ENCODE measurements around the gene AGAP1.

DNA sequence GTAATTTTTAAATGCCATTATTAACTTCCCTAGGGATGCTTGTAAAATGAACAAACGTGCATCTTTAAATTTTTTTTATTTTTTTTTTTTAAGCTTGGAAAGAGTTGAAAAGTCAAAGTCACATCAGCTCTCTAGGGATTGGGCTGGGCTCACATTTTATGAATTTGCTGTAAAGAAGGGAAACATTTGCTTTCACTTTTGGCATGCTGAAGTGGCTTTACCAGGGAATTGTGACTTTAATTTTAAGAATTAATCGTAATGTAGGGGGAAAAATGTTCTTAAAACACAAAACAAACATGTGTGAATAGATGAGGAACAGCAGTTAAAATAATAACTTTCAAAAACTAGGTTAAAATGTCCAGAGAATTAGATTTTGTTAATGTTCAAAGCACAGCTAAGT is 123.0 kb downstream of the AGAP1 start:
- TF ChIP-seq POLR2A (IDR thresholded peaks at IDR 0.05; ENCODE audit: low read depth, low read length) = no peak
- no peak for TF ChIP-seq TAF1 (IDR thresholded peaks at IDR 0.05; ENCODE audit: borderline replicate concordance, low read depth, low read length)

All from GM12892 (cell line).